NT2/D1 (cell line): ENCODE data around the gene FBL.
"Not testable (repeated sequence)": the region's sequence is repeated elsewhere in the genome, so short reads cannot be mapped to it uniquely, and the experiment has no call there.

ENCODE experiments used
- DNase-seq: peaks from one replicate; pipeline ENCODE4 v3.0.0-alpha.2; 2011; ENCODE audit warnings: low read depth, low spot score
- H3K27me3 ChIP-seq: 2 replicates; pipeline ENCODE4 v1.6.0; 2011; ENCODE audit warnings: mild to moderate bottlenecking; ENCODE audit not compliant: insufficient read length, insufficient read depth
- H3K36me3 ChIP-seq: 2 replicates; pipeline ENCODE4 v1.6.1; 2011; ENCODE audit warnings: mild to moderate bottlenecking, low read length, mixed read lengths; ENCODE audit not compliant: insufficient read depth, insufficient read length
- H3K4me1 ChIP-seq: 2 replicates; pipeline ENCODE4 v1.5.1; 2011; ENCODE audit not compliant: insufficient read depth, insufficient read length
- H3K4me3 ChIP-seq: 2 replicates; pipeline ENCODE4 v1.5.1; 2011; ENCODE audit warnings: low read depth; ENCODE audit not compliant: insufficient read length
- H3K9ac ChIP-seq: 2 replicates; pipeline ENCODE4 v1.6.0; 2011; ENCODE audit warnings: low read depth; ENCODE audit not compliant: insufficient read length
- H3K9me3 ChIP-seq: 2 replicates; pipeline ENCODE4 v1.5.1; 2011; ENCODE audit warnings: mild to moderate bottlenecking, low read length; ENCODE audit not compliant: insufficient read depth
- SUZ12 ChIP-seq: IDR thresholded peaks from 2 replicates; pipeline ENCODE4 v1.6.1; 2011; ENCODE audit not compliant: insufficient read length, insufficient read depth; ENCODE audit errors: extremely low read depth
- YY1 ChIP-seq: IDR thresholded peaks from 2 replicates; pipeline ENCODE4 v1.6.1; 2011; ENCODE audit not compliant: insufficient read length, insufficient read depth
- ZNF274 ChIP-seq: IDR thresholded peaks from 2 replicates; pipeline ENCODE4 v1.6.1; 2011; ENCODE audit warnings: mild to moderate bottlenecking, low read depth, low read length

The FBL gene

DNA sequence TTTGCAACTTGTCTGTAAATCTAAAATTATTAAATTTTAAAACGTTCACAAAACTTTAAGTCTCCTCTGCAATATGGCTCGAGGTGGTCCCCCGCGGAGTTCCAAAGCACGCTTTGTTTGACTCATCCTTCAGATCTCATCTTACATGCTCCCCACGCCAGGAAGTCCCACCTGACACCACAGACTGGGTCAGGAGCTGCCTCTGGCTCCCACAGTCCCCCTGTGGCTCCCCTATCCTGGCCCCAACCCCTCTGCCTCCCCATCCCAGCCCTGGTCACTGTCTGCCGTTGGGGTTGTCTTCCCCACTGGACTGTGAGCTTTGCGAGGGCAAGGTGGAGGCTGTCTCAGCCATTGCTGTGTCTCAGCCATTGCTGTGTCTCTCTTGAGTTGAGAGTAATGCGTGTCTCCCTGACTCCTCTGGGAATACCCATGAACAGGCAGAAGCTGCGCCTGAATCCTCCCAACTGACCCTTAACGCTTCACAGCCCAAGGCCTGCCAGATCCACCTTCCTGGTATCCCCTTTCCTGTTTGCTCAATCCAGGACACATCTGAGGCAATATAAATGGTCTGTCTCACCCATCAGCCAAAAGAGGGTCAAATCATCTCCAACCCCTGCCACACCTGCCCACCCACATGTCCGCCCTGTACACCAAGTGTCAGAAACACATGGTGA lies 28.2 kb downstream of the FBL start:
- TF ChIP-seq YY1 (no peak), SUZ12 (no peak), ZNF274 (no peak)
- Histone ChIP-seq H3K4me1 (no peaks in the 10 kb centered on the region), H3K36me3 (peaks cover 10% of the 10 kb centered on the region), H3K9me3 (no peaks in the 10 kb centered on the region), H3K27me3 (no peaks in the 10 kb centered on the region), H3K4me3 (no peak overlapping the region), H3K9ac (no peak overlapping the region)
- no peak for DNase-seq

DNA sequence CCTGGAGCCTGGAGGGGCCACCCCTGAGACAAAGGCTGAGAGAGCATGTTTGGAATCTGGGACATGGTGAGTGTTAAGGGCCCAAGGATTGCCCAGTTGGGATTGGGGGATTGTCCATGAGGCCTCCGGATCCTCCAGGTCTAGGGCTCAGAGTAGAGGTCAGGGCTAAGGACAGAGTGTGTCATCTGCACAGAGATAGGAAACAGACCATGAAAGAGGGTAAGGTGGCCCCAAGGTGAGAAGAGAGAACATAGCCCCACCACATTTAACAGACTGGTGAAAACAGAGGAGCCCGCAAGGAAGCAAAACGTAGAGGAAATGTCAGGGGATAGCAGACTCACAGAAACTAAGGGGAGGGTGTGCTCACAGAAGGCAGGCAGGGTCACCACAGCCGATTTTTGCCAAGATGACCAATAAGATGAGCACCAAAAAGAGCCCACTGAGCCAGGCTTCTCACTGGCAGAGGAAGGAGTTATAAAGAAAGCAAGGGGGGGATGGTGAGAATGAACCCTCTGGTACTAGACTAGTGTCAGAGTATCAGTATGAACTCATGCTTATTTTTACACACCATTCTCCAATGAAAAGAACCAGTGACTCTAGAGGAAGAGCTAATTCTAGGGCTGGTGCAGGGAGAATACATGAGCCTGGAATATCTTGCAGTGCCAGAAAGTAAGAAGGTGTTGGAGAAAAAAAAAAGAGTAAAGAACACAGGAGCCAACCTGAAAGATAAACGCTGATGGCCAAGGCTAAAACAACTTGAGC lies 29.7 kb downstream of the FBL start:
- H3K4me3 ChIP-seq = no peak overlapping the region
- no peaks in the 10 kb centered on the region for H3K4me1 ChIP-seq
- no peak for TF ChIP-seq YY1
- no peak for TF ChIP-seq SUZ12
- no peak for TF ChIP-seq ZNF274
- DNase-seq = no peak
- H3K27me3 ChIP-seq = no peaks in the 10 kb centered on the region
- H3K9me3 ChIP-seq = no peaks in the 10 kb centered on the region
- H3K36me3 ChIP-seq = peaks cover 10% of the 10 kb centered on the region
- no peak overlapping the region for H3K9ac ChIP-seq

DNA sequence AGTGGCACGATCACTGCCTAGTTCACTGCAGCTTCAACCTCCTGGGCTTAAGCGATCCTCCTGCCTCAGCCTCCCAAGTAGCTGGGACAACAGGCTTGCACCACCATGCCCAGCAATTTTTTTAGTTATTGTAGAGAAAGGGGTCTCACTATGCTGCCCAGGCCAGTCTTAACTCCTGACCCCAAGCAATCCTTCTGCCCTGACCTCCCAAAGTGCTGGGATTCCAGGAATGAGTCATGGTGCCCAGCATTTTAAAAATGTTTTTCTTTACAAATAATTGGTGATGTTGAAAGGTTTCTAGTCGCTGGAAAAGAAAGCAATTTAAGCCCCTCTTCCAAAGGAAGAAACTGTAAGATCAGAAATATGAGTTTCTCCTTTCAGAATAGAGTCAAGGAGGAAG lies 31.6 kb downstream of the FBL start:
- TF ChIP-seq YY1 (no peak), ZNF274 (no peak), SUZ12 (no peak)
- no peak overlapping the region for H3K4me3 ChIP-seq
- H3K27me3 ChIP-seq = no peaks in the 10 kb centered on the region

DNA sequence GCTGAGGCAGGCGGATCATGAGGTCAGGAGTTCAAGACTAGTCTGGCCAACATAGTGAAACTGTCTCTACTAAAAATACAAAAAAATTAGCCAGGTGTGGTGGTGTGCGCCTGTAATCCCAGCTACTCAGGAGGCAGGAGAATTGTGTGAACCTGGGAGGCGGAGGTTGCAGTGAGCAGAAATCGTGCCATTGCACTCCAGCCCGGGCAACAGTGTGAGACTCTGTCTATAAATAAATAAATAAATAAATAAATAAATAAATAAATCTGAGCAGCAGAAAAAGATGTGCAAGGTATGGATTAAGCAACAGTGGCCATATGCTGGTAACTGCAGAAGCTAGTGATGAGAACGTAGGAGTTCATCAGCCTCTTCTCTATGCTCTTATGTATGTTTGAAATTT lies 32.1 kb downstream of the FBL start:
- not testable (repeated sequence) for H3K36me3 ChIP-seq, H3K27me3 ChIP-seq, H3K4me1 ChIP-seq, H3K9ac ChIP-seq, H3K9me3 ChIP-seq, DNase-seq, H3K4me3 ChIP-seq

More for the DNA sequence above, 31.6 kb downstream of the FBL start:
- Histone ChIP-seq H3K9me3 (peaks cover 3% of the 10 kb centered on the region), H3K36me3 (peaks cover 10% of the 10 kb centered on the region), H3K9ac (no peak overlapping the region), H3K4me1 (no peaks in the 10 kb centered on the region)
- DNase-seq = no peak

DNA sequence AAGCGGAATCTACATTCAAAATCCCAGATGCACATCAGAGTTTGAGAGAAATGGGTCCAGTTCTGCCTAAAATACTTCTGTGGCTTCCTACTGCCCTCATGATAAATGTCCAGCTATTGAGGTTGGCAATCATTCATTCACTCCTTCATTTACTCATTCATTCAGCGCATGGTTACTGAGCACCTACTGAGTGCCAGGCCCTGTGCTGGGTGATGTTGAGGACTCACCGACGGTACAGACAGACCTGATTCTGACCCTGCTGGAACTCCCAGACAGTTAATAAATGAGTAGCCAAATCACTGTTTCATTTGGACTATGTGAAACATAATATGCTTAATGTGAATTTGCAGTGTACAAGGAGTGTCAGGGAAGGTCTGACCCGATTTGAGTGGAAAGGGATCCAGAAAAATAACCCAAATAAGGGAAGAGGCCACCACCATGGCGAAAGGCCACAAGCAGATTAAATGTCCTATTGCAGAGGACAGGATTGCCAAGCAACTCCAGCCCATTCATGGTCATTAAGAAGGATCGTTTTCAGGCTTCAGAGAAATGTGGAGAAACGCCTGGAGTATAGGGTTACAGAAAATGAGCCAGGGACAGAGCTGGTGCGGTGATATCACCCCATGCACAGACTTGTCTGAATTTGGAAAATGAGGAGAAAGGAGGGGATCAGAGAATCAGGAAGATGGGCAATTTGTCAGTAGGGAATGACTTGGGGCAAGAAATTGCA lies 32.8 kb downstream of the FBL start:
- no peak for DNase-seq
- no peaks in the 10 kb centered on the region for H3K4me1 ChIP-seq
- peaks cover 4% of the 10 kb centered on the region for H3K36me3 ChIP-seq
- H3K4me3 ChIP-seq = no peak overlapping the region
- peaks cover 9% of the 10 kb centered on the region for H3K9me3 ChIP-seq
- H3K27me3 ChIP-seq = no peaks in the 10 kb centered on the region
- no peak overlapping the region for H3K9ac ChIP-seq
- TF ChIP-seq ZNF274 = no peak
- no peak for TF ChIP-seq SUZ12
- no peak for TF ChIP-seq YY1

DNA sequence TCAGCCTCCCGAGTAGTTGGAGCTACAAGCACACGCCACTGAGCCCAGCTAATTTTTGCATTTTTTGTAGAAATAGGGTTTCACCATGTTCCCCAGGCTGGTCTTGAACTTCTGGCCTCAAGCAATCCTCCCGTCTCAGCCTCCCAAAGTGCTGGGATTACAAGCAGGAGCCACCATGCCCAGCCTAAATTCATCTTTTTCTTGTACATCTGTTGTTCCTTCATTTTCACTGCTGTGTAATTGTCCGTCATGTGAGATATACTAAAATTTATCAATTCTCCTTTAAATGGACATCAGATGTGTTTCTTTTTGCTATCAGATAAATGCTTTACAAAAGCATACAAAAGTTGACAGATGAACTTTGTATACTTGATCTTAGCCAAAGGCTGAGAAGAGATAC lies 35.1 kb downstream of the FBL start:
- no peak for DNase-seq
- no peak for TF ChIP-seq ZNF274
- no peak for TF ChIP-seq SUZ12
- no peak for TF ChIP-seq YY1
- no peaks in the 10 kb centered on the region for H3K36me3 ChIP-seq
- no peak overlapping the region for H3K4me3 ChIP-seq
- no peak overlapping the region for H3K9ac ChIP-seq
- peaks cover 9% of the 10 kb centered on the region for H3K9me3 ChIP-seq
- no peaks in the 10 kb centered on the region for H3K4me1 ChIP-seq
- no peaks in the 10 kb centered on the region for H3K27me3 ChIP-seq

DNA sequence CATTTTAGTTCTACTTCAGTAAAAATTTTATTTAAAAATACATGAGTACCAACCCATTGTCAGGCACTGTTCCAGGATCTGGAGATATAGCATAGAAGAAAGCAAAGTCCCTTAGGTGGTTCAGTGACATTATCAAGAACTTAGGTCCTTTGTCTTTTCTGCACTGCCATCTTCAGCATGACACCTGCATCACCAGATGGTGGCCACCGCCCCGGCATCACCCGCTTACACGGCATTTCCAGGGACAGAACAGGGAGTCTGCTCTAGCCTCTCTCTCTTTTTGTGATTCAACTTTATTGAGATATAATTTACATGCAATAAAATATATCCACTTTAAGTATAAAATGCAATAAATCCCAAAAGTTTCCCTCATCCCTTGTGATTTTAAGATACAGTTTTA lies 35.8 kb downstream of the FBL start:
- H3K9ac ChIP-seq = no peak overlapping the region
- no peak overlapping the region for H3K4me3 ChIP-seq
- DNase-seq = no peak
- TF ChIP-seq ZNF274 = no peak
- no peak for TF ChIP-seq SUZ12
- no peak for TF ChIP-seq YY1
- H3K27me3 ChIP-seq = no peaks in the 10 kb centered on the region
- H3K9me3 ChIP-seq = peaks cover 9% of the 10 kb centered on the region
- no peaks in the 10 kb centered on the region for H3K36me3 ChIP-seq
- no peaks in the 10 kb centered on the region for H3K4me1 ChIP-seq
